ENCODE data around the gene TRIM15.
"Not testable (repeated sequence)": the region's sequence is repeated elsewhere in the genome, so short reads cannot be mapped to it uniquely, and the experiment has no call there.

TRIM15 gene

GRCh38 chr6:30219244-30219643 is 55.9 kb downstream of the TRIM15 start:
- no peak overlapping the region for H3K4me3 ChIP-seq (ENCODE audit: low read depth, low read length)
- peak; percentile 87 for TF ChIP-seq CTCF (IDR thresholded peaks at IDR 0.05; ENCODE audit: control insufficient read depth, extremely low read depth, insufficient read depth)
- DNase-seq (ENCODE audit: low read depth) = peak; percentile 56

- H3K4me3 ChIP-seq (ENCODE audit: low read depth, low read length); DNase-seq (ENCODE audit: low read depth): not testable (repeated sequence)
Measured at GRCh38 chr6:30221395-30221794, 58.0 kb downstream of the TRIM15 start.

GRCh38 chr6:30221956-30222355 is 58.6 kb downstream of the TRIM15 start:
- DNase-seq (ENCODE audit: low read depth) = not testable (repeated sequence)

More at GRCh38 chr6:30221956-30222355, 58.6 kb downstream of the TRIM15 start:
- not testable (repeated sequence) for H3K4me3 ChIP-seq (ENCODE audit: low read depth, low read length)

Measured in LNCaP clone FGC (cell line).